Astrocyte (in vitro differentiated cells and primary cell): ENCODE measurements around the gene FAM161B. TPM values are rescaled to one million over a fixed set of nuclear protein-coding genes. Genes with fewer than 3 reads are reported as not detected.
A peak's percentile ranks its signal among the peaks of the same experiment; 100 is the strongest.

Source experiments
- DNase-seq: peaks from one replicate; pipeline ENCODE4 v3.0.0-alpha.2; 2010; ENCODE audit warnings: low read depth
- FAIRE-seq: peaks from 2 replicates; lab custom pipeline; 2011; peaks lifted over from hg19 to GRCh38; lab: Jason Lieb, UNC
- H2AFZ ChIP-seq: 2 replicates; pipeline ENCODE4 v1.6.0; 2012; ENCODE audit warnings: low read depth, low read length, inconsistent platforms
- H3K27ac ChIP-seq: 2 replicates; pipeline ENCODE4 v1.5.1; 2011; ENCODE audit warnings: low read depth, low read length, inconsistent platforms
- H3K27me3 ChIP-seq: 2 replicates; pipeline ENCODE4 v1.6.0; 2011; ENCODE audit warnings: low read length, inconsistent platforms; ENCODE audit not compliant: insufficient read depth
- H3K36me3 ChIP-seq: 2 replicates; pipeline ENCODE4 v1.5.1; 2011; ENCODE audit warnings: low read length, inconsistent platforms; ENCODE audit not compliant: insufficient read depth
- H3K4me1 ChIP-seq: 2 replicates; pipeline ENCODE4 v1.5.1; 2011; ENCODE audit warnings: low read length, inconsistent platforms; ENCODE audit not compliant: insufficient read depth
- H3K4me2 ChIP-seq: 2 replicates; pipeline ENCODE4 v1.6.0; 2012; ENCODE audit warnings: low read length, inconsistent platforms
- H3K4me3 ChIP-seq: 2 replicates; pipeline ENCODE4 v1.5.1; 2011; ENCODE audit warnings: low read depth, mild to moderate bottlenecking, low read length, inconsistent platforms; ENCODE audit not compliant: insufficient read depth
- H3K79me2 ChIP-seq: 2 replicates; pipeline ENCODE4 v1.6.0; 2012; ENCODE audit warnings: mild to moderate bottlenecking, low read length, inconsistent platforms; ENCODE audit not compliant: insufficient read depth
- H3K9ac ChIP-seq: 2 replicates; pipeline ENCODE4 v1.6.0; 2012; ENCODE audit warnings: mild to moderate bottlenecking, low read length, inconsistent platforms
- H3K9me3 ChIP-seq: 2 replicates; pipeline ENCODE4 v1.5.1; 2012; ENCODE audit warnings: low read depth, mild to moderate bottlenecking, low read length, inconsistent platforms; ENCODE audit not compliant: insufficient read depth
- H4K20me1 ChIP-seq: 2 replicates; pipeline ENCODE4 v1.6.0; 2012; ENCODE audit warnings: low read length, inconsistent platforms; ENCODE audit not compliant: insufficient read depth
- H3K27ac Mint-ChIP-seq: one replicate; pipeline ENCODE4 v1.8.0; 2021; ENCODE audit warnings: mild to moderate bottlenecking, mixed read lengths; ENCODE audit not compliant: unreplicated experiment
- H3K27me3 Mint-ChIP-seq: one replicate; pipeline ENCODE4 v1.8.0; 2021; ENCODE audit warnings: low read depth, mixed read lengths; ENCODE audit not compliant: unreplicated experiment
- H3K36me3 Mint-ChIP-seq: one replicate; pipeline ENCODE4 v1.8.0; 2021; ENCODE audit warnings: low read depth, mixed read lengths; ENCODE audit not compliant: unreplicated experiment
- H3K4me1 Mint-ChIP-seq: one replicate; pipeline ENCODE4 v1.8.0; 2021; ENCODE audit warnings: low read depth, mixed read lengths; ENCODE audit not compliant: unreplicated experiment
- H3K4me3 Mint-ChIP-seq: one replicate; pipeline ENCODE4 v1.8.0; 2021; ENCODE audit warnings: mild to moderate bottlenecking, moderate library complexity, mixed read lengths; ENCODE audit not compliant: unreplicated experiment
- H3K9me3 Mint-ChIP-seq: one replicate; pipeline ENCODE4 v1.8.0; 2021; ENCODE audit warnings: mild to moderate bottlenecking, mixed read lengths; ENCODE audit not compliant: unreplicated experiment
- CTCF ChIP-seq: IDR thresholded peaks from 2 replicates; pipeline ENCODE4 v1.5.1; 2011; ENCODE audit warnings: low read depth, mild to moderate bottlenecking, inconsistent platforms, low read length, moderate library complexity; ENCODE audit not compliant: insufficient read depth
- EZH2 ChIP-seq: IDR thresholded peaks from 2 replicates; pipeline ENCODE4 v1.6.1; 2012; ENCODE audit warnings: mild to moderate bottlenecking, low read length, inconsistent platforms; ENCODE audit not compliant: insufficient read depth
- total RNA-seq: library from RNA; stranded (reverse); gene quantifications from 2 replicates; pipeline ENCODE4 v1.2.1, GENCODE V29; 2021

Gene FAM161B
- total RNA-seq, 1 donor from 2014 or later, result 2.6 TPM

GRCh38 chr14:73916324-73916723 is 33.6 kb downstream of the FAM161B start:
- TF ChIP-seq CTCF, result no peak
- TF ChIP-seq EZH2, result no peak

GRCh38 chr14:73913256-73913655 is 36.6 kb downstream of the FAM161B start:
- H3K4me1 ChIP-seq, result peaks cover 10% of the 10 kb centered on the region
- Mint-ChIP-seq H3K27ac (no peak overlapping the region), H3K4me3 (no peak overlapping the region), H3K9me3 (no peaks in the 10 kb centered on the region), H3K36me3 (peaks cover 30% of the 10 kb centered on the region), H3K4me1 (peaks cover 4% of the 10 kb centered on the region), H3K27me3 (no peaks in the 10 kb centered on the region)
- H3K79me2 ChIP-seq, result peaks cover 28% of the 10 kb centered on the region
- H4K20me1 ChIP-seq, result peaks cover 30% of the 10 kb centered on the region
- no peaks in the 10 kb centered on the region for H3K9me3 ChIP-seq
- DNase-seq, result peak; percentile 76
- H3K27ac ChIP-seq, result peak overlapping the region; percentile 39
- no peak for TF ChIP-seq EZH2
- no peak for TF ChIP-seq CTCF
- peak overlapping the region; percentile 40 for H3K4me2 ChIP-seq
- H3K36me3 ChIP-seq, result peaks cover 34% of the 10 kb centered on the region
- peak overlapping the region; percentile 16 for H3K9ac ChIP-seq
- no peaks in the 10 kb centered on the region for H3K27me3 ChIP-seq
- no peak overlapping the region for H3K4me3 ChIP-seq
- no peak overlapping the region for H2AFZ ChIP-seq
- no peak for FAIRE-seq

More at GRCh38 chr14:73916324-73916723, 33.6 kb downstream of the FAM161B start:
- peaks cover 50% of the 10 kb centered on the region for H4K20me1 ChIP-seq
- no peak for DNase-seq
- no peak overlapping the region for H3K4me2 ChIP-seq
- H3K27ac ChIP-seq, result no peak overlapping the region
- H3K4me1 Mint-ChIP-seq, result peaks cover 4% of the 10 kb centered on the region
- no peak overlapping the region for H2AFZ ChIP-seq
- H3K27me3 ChIP-seq, result no peaks in the 10 kb centered on the region
- H3K79me2 ChIP-seq, result peaks cover 34% of the 10 kb centered on the region
- peaks cover 16% of the 10 kb centered on the region for H3K36me3 ChIP-seq
- no peak overlapping the region for H3K27ac Mint-ChIP-seq
- no peak overlapping the region for H3K4me3 ChIP-seq
- H3K9me3 Mint-ChIP-seq, result no peaks in the 10 kb centered on the region
- H3K9me3 ChIP-seq, result no peaks in the 10 kb centered on the region
- no peak overlapping the region for H3K9ac ChIP-seq
- H3K4me3 Mint-ChIP-seq, result no peak overlapping the region
- peaks cover 10% of the 10 kb centered on the region for H3K4me1 ChIP-seq
- peaks cover 23% of the 10 kb centered on the region for H3K36me3 Mint-ChIP-seq
- FAIRE-seq, result no peak
- H3K27me3 Mint-ChIP-seq, result no peaks in the 10 kb centered on the region

GRCh38 chr14:73909681-73910080 is 40.2 kb downstream of the FAM161B start:
- no peaks in the 10 kb centered on the region for H3K9me3 Mint-ChIP-seq
- Histone ChIP-seq H3K4me3 (no peak overlapping the region), H3K79me2 (peaks cover 12% of the 10 kb centered on the region), H3K9ac (no peak overlapping the region), H3K27me3 (no peaks in the 10 kb centered on the region), H3K9me3 (no peaks in the 10 kb centered on the region), H2AFZ (no peak overlapping the region), H4K20me1 (peaks cover 11% of the 10 kb centered on the region), H3K4me1 (peaks cover 6% of the 10 kb centered on the region), H3K36me3 (peaks cover 55% of the 10 kb centered on the region), H3K4me2 (no peak overlapping the region), H3K27ac (no peak overlapping the region)
- no peak for TF ChIP-seq CTCF
- no peak for TF ChIP-seq EZH2
- peaks cover 4% of the 10 kb centered on the region for H3K4me1 Mint-ChIP-seq
- FAIRE-seq (no peak), DNase-seq (peak; percentile 42)
- no peak overlapping the region for H3K4me3 Mint-ChIP-seq
- H3K27ac Mint-ChIP-seq, result no peak overlapping the region
- peaks cover 33% of the 10 kb centered on the region for H3K36me3 Mint-ChIP-seq
- H3K27me3 Mint-ChIP-seq, result no peaks in the 10 kb centered on the region
